HepG2 (cell line): ENCODE measurements around the gene HMGN1. TPM values are rescaled to one million over a fixed set of nuclear protein-coding genes. Genes with fewer than 3 reads are reported as not detected.

ENCODE experiments used
- ARID3A ChIP-seq: IDR thresholded peaks from 2 replicates; pipeline ENCODE4 v1.6.1; 2012; ENCODE audit warnings: low read depth, low read length, improper control_type of control experiment
- ETV6 ChIP-seq: sonication (generic); formaldehyde crosslinking; conservative IDR thresholded peaks from 2 replicates; pipeline ENCODE4 v1.4.0; 2020; ENCODE audit warnings: missing genetic modification reagents
- GABPB1 ChIP-seq: IDR thresholded peaks from 2 replicates; pipeline ENCODE4 v1.6.1; 2016; ENCODE audit warnings: mild to moderate bottlenecking, missing genetic modification reagents, moderate library complexity, missing compliant biosample characterization
- KMT2A ChIP-seq: sonication (generic); formaldehyde crosslinking; IDR thresholded peaks from 2 replicates; pipeline ENCODE4 v1.4.0; 2020; ENCODE audit warnings: missing genetic modification reagents
- PLRG1 ChIP-seq: fragments of 450-650 bp; conservative IDR thresholded peaks from 2 replicates; pipeline ENCODE4 v1.6.1; 2016
- SIN3B ChIP-seq: fragments of 150-350 bp; IDR thresholded peaks from 2 replicates; pipeline ENCODE4 v1.6.1; 2014; ENCODE audit warnings: low read length
- SMAD9 ChIP-seq: sonication (generic); formaldehyde crosslinking; IDR thresholded peaks from 2 replicates; pipeline ENCODE4 v1.5.1; 2020; ENCODE audit warnings: mild to moderate bottlenecking, missing genetic modification reagents
- ZBTB10 ChIP-seq: sonication (generic); formaldehyde crosslinking; IDR thresholded peaks from 2 replicates; pipeline ENCODE4 v1.4.0; 2020; ENCODE audit warnings: missing genetic modification reagents, borderline replicate concordance
- ZBTB38 ChIP-seq: sonication (generic); formaldehyde crosslinking; IDR thresholded peaks from 2 replicates; pipeline ENCODE4 v1.5.1; 2020; ENCODE audit warnings: mild to moderate bottlenecking, missing genetic modification reagents
- ZNF770 ChIP-seq: sonication (generic); formaldehyde crosslinking; IDR thresholded peaks from 2 replicates; pipeline ENCODE4 v1.5.0; 2020; ENCODE audit warnings: mild to moderate bottlenecking, missing genetic modification reagents
- ZNF850 ChIP-seq: sonication (generic); formaldehyde crosslinking; conservative IDR thresholded peaks from 2 replicates; pipeline ENCODE4 v1.9.0; 2021; ENCODE audit warnings: mild to moderate bottlenecking, missing genetic modification reagents
- ZZZ3 ChIP-seq: sonication (generic); formaldehyde crosslinking; IDR thresholded peaks from 2 replicates; pipeline ENCODE4 v1.4.0; 2020; ENCODE audit warnings: missing genetic modification reagents, mild to moderate bottlenecking, borderline replicate concordance
- polyA plus RNA-seq, 8 experiments: library from polyadenylated mRNA; depleted of rRNA in 3 of 8; stranded (reverse) in 7 of 8; unstranded in 1 of 8; fragments of >200 nt; fragmentation: Illumina TruSeq in 4 of 8; extraction: Trizol in 4 of 8; gene quantifications; 2 replicates each; pipeline versions ENCODE4 v1.2.1 to v1.2.3, GENCODE V29; 2011 to 2016; ENCODE audit warnings: low read depth in 4 of 8, missing spikeins in 1 of 8, mixed read lengths in 1 of 8; ENCODE audit not compliant: insufficient read depth in 1 of 8
- total RNA-seq, 5 experiments: library from RNA; depleted of rRNA; stranded (reverse); fragments of >200 nt; fragmentation: Illumina TruSeq; extraction: Trizol; gene quantifications; 2 replicates each; pipeline ENCODE4 v1.2.3, GENCODE V29; 2016; ENCODE audit warnings: low read depth in 1 of 5
- TF ChIP-seq, protein P1 (sequence below): sonication (generic); formaldehyde crosslinking; IDR thresholded peaks from 2 replicates; pipeline ENCODE4 v1.4.0; 2020; ENCODE audit warnings: missing genetic modification reagents
- TF ChIP-seq, protein P2 (sequence below): sonication (generic); formaldehyde crosslinking; IDR thresholded peaks from 2 replicates; pipeline ENCODE4 v1.5.1; 2020; ENCODE audit warnings: missing genetic modification reagents, mild to moderate bottlenecking, borderline replicate concordance
- TF ChIP-seq, protein P3 (sequence below): sonication (generic); formaldehyde crosslinking; IDR thresholded peaks from 2 replicates; pipeline ENCODE4 v1.9.0; 2022; ENCODE audit warnings: missing genetic modification reagents, mild to moderate bottlenecking, borderline replicate concordance

Gene HMGN1
- total and polyA plus RNA-seq, 2 of the 13 experiments (the other 11 are each of a cell fraction or from before 2014, with no cell fraction given), result 104 to 286 TPM

- TF ChIP-seq, protein P1, sequence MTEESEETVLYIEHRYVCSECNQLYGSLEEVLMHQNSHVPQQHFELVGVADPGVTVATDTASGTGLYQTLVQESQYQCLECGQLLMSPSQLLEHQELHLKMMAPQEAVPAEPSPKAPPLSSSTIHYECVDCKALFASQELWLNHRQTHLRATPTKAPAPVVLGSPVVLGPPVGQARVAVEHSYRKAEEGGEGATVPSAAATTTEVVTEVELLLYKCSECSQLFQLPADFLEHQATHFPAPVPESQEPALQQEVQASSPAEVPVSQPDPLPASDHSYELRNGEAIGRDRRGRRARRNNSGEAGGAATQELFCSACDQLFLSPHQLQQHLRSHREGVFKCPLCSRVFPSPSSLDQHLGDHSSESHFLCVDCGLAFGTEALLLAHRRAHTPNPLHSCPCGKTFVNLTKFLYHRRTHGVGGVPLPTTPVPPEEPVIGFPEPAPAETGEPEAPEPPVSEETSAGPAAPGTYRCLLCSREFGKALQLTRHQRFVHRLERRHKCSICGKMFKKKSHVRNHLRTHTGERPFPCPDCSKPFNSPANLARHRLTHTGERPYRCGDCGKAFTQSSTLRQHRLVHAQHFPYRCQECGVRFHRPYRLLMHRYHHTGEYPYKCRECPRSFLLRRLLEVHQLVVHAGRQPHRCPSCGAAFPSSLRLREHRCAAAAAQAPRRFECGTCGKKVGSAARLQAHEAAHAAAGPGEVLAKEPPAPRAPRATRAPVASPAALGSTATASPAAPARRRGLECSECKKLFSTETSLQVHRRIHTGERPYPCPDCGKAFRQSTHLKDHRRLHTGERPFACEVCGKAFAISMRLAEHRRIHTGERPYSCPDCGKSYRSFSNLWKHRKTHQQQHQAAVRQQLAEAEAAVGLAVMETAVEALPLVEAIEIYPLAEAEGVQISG, result peak; percentile 34; the same call in 1 of the 2 replicates
- TF ChIP-seq, protein P2, sequence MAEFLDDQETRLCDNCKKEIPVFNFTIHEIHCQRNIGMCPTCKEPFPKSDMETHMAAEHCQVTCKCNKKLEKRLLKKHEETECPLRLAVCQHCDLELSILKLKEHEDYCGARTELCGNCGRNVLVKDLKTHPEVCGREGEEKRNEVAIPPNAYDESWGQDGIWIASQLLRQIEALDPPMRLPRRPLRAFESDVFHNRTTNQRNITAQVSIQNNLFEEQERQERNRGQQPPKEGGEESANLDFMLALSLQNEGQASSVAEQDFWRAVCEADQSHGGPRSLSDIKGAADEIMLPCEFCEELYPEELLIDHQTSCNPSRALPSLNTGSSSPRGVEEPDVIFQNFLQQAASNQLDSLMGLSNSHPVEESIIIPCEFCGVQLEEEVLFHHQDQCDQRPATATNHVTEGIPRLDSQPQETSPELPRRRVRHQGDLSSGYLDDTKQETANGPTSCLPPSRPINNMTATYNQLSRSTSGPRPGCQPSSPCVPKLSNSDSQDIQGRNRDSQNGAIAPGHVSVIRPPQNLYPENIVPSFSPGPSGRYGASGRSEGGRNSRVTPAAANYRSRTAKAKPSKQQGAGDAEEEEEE, result 0 out of 2 replicates have a peak, but pooled peaks have one; percentile 34
- TF ChIP-seq ZBTB10 (CRISPR knock-in tag) (peak; percentile 89; the same call in 1 of the 2 replicates), ARID3A (0 out of 2 replicates have a peak, but pooled peaks have one; percentile 4), ZNF850 (CRISPR knock-in tag) (no peak), ETV6 (CRISPR knock-in tag) (no peak), SIN3B (no peak), GABPB1 (peak; percentile 53; the same call in 1 of the 2 replicates), SMAD9 (CRISPR knock-in tag) (no peak), ZZZ3 (no peak), ZNF770 (CRISPR knock-in tag) (peak; percentile 85), KMT2A (CRISPR knock-in tag) (peak; percentile 60; the same call in 1 of the 2 replicates), PLRG1 (no peak), ZBTB38 (CRISPR knock-in tag) (0 out of 2 replicates have a peak, but pooled peaks have one; percentile 22)
- TF ChIP-seq, protein P3, sequence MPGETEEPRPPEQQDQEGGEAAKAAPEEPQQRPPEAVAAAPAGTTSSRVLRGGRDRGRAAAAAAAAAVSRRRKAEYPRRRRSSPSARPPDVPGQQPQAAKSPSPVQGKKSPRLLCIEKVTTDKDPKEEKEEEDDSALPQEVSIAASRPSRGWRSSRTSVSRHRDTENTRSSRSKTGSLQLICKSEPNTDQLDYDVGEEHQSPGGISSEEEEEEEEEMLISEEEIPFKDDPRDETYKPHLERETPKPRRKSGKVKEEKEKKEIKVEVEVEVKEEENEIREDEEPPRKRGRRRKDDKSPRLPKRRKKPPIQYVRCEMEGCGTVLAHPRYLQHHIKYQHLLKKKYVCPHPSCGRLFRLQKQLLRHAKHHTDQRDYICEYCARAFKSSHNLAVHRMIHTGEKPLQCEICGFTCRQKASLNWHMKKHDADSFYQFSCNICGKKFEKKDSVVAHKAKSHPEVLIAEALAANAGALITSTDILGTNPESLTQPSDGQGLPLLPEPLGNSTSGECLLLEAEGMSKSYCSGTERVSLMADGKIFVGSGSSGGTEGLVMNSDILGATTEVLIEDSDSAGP (CRISPR knock-in tag), result peak; percentile 79; the same call in 1 of the 2 replicates
These were observed 39.3 kb upstream of the HMGN1 start (continued) for GRCh38 chr21:39388038-39388810.
